Measurements from ENCODE around the gene RTKN. TPM values are rescaled to one million over a fixed set of nuclear protein-coding genes. Genes with fewer than 3 reads are reported as not detected.

The RTKN gene
- total RNA-seq, 1 experiment from 2014 or later, result 94.0 TPM

- TF ChIP-seq REST (IDR thresholded peaks at IDR 0.05; ENCODE audit: low read depth) (no peak), RAD21 (IDR thresholded peaks at IDR 0.05; ENCODE audit: low read depth) (peak; percentile 51; the same call in 1 of the 2 replicates)
Observed at GRCh38 chr2:74391580-74392448, 49.9 kb downstream of the RTKN start (continued).

- Histone ChIP-seq H3K9me2 (ENCODE audit: insufficient read depth) (no peaks in the 10 kb centered on the region), H3K9me3 (ENCODE audit: control insufficient read depth in 1 of 2, insufficient read depth in 1 of 2, low read depth in 1 of 2, low read length in 2 of 2) (no peaks in the 10 kb centered on the region), H3K4me3 (replicated peaks in 1 of 2; ENCODE audit: low read depth in 1 of 2, low read length in 2 of 2) (peak overlapping the region; percentile 93 to 95), H3K79me2 (ENCODE audit: insufficient read depth, low read length) (peaks cover 50% of the 10 kb centered on the region), H3K36me3 (ENCODE audit: control insufficient read depth in 1 of 2, insufficient read depth in 2 of 2, low read length in 2 of 2) (no peaks in the 10 kb centered on the region), H3K4me2 (ENCODE audit: low read length) (peak overlapping the region; percentile 94), H3K27ac (ENCODE audit: low read depth, low read length) (peak overlapping the region; percentile 69; the same call in 1 of the 2 replicates), H3K27me3 (ENCODE audit: insufficient read depth, low read length) (no peaks in the 10 kb centered on the region), H3K4me1 (ENCODE audit: control insufficient read depth in 1 of 2, insufficient read depth in 2 of 2, low read length in 2 of 2) (peaks cover 5 to 17% of the 10 kb centered on the region in 2 experiments; a peak in 3 of 4 replicates), H2AFZ (ENCODE audit: low read depth, low read length, poor library complexity, severe bottlenecking) (peak overlapping the region; percentile 38), H4K20me1 (ENCODE audit: insufficient read depth) (no peaks in the 10 kb centered on the region), H3K9ac (ENCODE audit: low read length) (peak overlapping the region; percentile 81)
- TF ChIP-seq MAX (IDR thresholded peaks at IDR 0.05), result no peak
- TF ChIP-seq TCF7L2 (IDR thresholded peaks at IDR 0.05; ENCODE audit: borderline replicate concordance, extremely low read depth, insufficient read depth, insufficient read length), result no peak
- no peak for TF ChIP-seq SIN3A (IDR thresholded peaks at IDR 0.05; ENCODE audit: low read depth)
- no peak for TF ChIP-seq ZFX (IDR thresholded peaks at IDR 0.05)
- no peak for TF ChIP-seq FOSL1 (IDR thresholded peaks at IDR 0.05; ENCODE audit: low read depth)
- TF ChIP-seq ATF3 (IDR thresholded peaks at IDR 0.05), result no peak
- no peak for TF ChIP-seq POLR2AphosphoS5 (IDR thresholded peaks at IDR 0.05; ENCODE audit: low read depth, low read length)
- TF ChIP-seq RAD21 (IDR thresholded peaks at IDR 0.05; ENCODE audit: low read depth), result no peak
- no peak for TF ChIP-seq EZH2phosphoT487 (IDR thresholded peaks at IDR 0.05; ENCODE audit: borderline replicate concordance)
- no peak for TF ChIP-seq ZNF274 (IDR thresholded peaks at IDR 0.05; ENCODE audit: low read depth, low read length)
- TF ChIP-seq POLR2A (IDR thresholded peaks at IDR 0.05; ENCODE audit: borderline replicate concordance, extremely low read depth, insufficient read depth, insufficient read length), result no peak
- DNase-seq (ENCODE audit: low read depth, low spot score), result no peak
- CTCF ChIA-PET, result interaction anchor here (0.8 to 3.1 kb wide), 12 partner anchors 8 to 711 kb away, joined by 3 to 18 read pairs (median 4); no protein-coding TSS in a partner anchor
- intact Hi-C loops (cut with micrococcal nuclease), result loop anchor here (5.0 kb wide), 1 partner anchor 124 kb away; no protein-coding TSS in a partner anchor
- no peak; the same call in none of the 2 replicates for ATAC-seq
- POLR2A ChIA-PET, result interaction anchor here (0.7 to 1.8 kb wide), 3 partner anchors 10 to 63 kb away, joined by 3 to 6 read pairs (median 5); partner anchors contain the start of gene INO80B
- BruUV-seq (replicated peaks), result no TSS peak
- RAD21 ChIA-PET (ENCODE audit: low non-redundant PET in 1 of 2, low total read pairs in 2 of 2, uncharacterized antibody in 2 of 2, unreplicated experiment in 2 of 2), result interaction anchor here in 1 of 2 experiments (0.7 kb wide), 1 partner anchor 127 kb away, joined by 4 read pairs; no protein-coding TSS in a partner anchor
Observed at GRCh38 chr2:74391209-74391579, 50.5 kb downstream of the RTKN start.
